NCI-H524 treated with DMSO at 0.1 percent for 48 hours (cell line): Measurements from ENCODE around the gene LAMB1.
"Not testable (repeated sequence)": the region's sequence is repeated elsewhere in the genome, so short reads cannot be mapped to it uniquely, and the experiment has no call there.

ENCODE experiments used
- DNase-seq: peaks from one replicate; lab custom pipeline; 2025; lab: John Stamatoyannopoulos, UW

Gene LAMB1

DNA sequence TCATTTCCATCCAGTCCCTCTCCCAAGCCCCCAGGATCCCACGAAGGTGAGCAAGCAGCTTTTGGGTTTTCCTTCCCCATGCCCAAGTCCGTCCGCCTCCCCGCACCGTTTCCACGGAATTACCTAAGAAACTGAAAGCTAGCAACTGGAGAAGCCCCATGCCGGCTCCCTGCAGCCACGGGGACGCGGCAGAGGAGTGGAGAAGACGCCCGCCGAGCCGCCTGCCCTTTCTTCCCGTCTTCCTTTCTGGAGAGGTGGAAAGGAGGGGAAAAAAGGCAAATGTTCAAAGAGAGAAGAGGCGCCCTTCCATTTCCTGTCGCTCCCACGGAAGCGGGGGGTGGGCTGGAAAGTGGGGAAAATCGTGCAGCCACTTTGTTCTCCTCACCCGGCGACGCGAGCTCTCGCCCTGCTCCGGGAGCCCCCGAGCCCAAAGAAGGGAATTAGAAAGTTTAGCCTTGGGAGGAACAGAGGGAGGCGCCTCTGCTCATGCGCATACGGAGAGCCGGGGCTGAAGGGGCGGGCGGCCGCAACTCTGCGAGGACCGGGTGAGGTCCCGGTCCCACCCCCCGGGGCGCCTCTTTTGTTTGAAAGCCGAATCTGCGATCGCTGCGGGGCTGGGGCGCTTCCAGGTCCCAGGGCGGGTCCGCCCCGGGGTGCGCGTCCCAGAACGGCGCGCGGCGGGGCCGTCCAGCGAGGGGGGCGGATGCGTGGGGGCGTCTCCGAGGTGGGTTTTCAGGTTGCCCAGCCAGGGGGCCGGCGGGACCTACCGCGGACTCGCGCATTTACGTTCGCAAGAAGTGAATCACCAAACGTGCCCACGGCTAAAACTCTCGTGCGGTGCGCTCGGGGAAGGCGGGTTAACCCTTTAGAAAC, at the start of gene LAMB1:
Gene LAMB1 (minus strand): TSS at position 436 of the 873 bp plus-strand sequence. CDS start 276 bp downstream, at position 160.
- DNase-seq, result peak; percentile 55

DNA sequence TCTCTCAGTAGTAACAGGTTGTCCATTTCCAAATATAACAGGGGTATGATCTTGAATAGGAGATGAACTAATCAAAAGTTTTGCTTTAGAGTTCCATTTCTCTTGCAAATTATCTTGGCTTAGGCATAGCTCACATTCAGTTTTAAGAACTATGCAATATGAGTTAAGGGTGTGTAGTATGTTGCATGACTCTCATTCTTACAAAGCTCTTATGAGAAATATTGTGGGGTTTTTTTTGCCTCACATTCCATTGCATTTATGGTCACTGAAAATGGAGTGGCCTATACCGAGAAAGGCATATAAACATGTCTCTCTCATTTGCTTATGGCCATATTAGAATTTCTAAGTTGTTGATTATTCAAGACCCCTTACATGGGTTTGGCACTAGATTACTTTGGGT, 48.5 kb upstream of the LAMB1 start:
- DNase-seq, result no peak

DNA sequence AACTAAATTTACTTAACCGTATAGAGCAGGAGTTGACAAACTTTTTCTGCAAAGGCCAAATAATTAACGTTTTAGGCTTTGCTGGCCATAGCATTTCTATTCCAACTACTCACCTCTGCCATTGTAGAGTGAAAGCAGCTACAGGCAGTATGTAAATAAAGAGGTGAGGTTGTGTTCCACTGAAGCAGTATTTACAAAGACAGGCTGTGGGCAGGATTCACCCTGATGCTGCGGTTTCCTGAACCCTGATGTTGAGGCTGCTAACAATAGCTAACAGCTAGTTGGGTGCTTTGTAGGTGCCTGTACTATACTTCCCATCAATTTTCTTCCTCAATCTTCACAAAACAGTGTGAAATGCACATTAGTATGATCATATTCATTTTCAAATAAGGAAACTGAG, 47.0 kb upstream of the LAMB1 start:
- no peak for DNase-seq

DNA sequence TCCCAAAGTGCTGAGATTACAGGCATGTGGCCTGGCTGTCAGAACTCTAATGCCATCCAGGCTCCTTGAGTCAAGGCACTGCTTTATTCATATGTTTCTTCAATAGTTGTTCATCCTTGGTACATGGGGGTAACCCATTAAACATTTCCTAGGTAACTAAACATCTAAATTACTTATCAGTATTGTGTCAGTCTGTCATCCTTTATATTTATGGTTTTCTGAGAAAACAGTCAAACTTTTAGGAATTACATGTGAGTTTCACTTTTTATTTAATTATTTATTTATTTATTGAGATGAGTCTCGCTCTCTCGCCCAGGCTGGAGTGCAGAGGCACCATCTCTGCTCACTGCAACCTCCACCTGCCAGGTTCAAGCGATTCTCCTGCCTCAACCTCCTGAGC, 45.5 kb upstream of the LAMB1 start:
- no peak for DNase-seq

DNA sequence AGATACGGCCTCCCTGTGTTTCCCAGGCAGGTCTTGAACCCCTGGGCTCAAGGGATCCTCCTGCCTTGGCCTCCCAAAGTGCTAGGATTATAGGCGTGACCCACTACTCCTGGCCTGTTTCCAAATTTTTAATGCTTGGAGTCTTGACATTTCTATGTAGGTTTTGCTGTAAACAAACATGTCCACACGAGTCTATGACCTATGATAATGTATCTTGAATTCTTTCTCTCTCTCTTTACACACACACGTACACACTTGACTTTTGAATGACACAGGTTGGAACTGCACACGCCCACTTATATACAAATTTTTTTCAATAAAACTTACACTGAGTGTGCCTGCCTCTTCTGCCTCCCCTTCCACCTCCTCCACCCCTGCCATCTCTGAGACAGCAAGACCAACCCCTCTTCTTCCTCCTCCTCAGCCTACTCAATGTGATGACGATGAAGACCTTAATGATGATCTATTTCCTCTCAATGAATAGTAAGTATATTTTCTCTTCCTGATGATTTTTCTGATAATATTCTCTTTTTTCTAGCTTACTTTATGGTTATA, 44.1 kb upstream of the LAMB1 start:
- DNase-seq, result no peak

DNA sequence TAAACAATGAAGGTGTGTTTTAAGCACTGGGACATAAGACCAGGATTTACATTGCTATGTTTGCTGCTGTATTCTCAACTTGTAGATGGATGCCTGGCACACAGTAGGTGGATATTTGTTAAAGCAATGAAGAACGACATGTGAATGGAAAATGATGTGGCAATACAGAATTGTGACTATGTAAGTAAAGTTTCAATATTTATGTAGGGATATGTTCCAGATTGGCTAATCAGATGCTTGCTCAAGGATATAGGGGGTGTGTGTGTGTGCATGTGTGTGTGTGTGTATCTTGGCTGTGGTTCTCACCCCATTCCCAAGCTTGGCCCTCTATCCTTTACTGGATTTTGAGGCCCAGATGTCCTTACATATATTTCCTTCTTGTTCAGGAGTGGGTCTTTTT, 42.7 kb upstream of the LAMB1 start:
- DNase-seq, result no peak

DNA sequence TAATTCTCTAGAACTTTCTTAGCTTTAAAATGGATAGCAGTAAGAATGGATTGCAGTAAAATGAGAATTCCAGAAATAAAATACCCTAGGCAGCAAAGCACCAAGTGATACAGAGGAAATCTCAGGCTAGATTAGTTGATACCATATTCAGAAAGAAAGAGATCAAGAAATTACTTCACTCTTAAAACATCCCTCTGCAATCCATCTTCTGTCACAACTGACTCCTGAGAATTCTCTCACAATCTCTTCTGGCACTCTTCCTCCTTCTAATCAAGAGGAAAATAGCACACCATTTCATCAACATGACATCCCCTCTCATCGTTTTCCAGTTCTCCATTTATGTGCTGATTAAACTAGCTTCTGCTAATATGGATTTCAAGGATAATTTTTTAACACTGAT, 42.2 kb upstream of the LAMB1 start:
- no peak for DNase-seq

DNA sequence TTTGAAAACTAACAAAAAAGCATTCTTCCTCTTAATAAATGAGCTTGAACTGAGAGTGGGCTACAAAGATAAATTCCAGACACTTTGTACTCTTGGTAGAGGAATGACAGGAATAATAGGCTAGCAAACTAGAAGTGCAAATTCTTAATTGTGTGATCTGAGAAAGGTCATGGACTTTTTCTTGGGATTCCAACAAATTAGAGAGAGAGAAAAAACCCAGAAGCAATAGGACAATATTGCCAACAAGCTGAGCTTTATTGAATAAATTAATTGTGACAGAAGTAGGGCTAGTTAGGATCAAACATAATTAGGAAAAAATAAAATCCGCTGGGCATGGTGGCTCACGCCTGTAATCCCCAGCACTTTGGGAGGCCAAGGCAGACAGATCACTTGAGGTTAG, 41.4 kb upstream of the LAMB1 start:
- no peak for DNase-seq

DNA sequence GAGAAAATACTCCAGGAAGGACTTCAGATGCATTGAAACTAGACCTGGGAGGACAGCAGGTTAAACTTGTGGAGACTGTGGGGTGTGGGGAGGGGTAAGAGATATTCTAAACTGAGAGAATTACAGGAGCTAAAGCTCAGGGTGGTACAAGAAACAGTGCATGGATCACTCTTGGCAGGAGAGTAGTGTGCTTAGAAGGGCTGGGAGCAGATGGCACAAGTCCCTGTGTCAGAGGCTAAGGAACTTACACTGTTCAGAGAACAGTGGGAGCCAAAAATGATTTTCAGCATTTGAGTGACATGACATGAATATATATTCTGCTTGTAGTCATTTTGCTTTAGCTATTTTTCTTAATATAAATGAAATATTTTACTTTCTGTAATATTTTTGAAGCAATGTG, 36.0 kb upstream of the LAMB1 start:
- peak; percentile 62 for DNase-seq

DNA sequence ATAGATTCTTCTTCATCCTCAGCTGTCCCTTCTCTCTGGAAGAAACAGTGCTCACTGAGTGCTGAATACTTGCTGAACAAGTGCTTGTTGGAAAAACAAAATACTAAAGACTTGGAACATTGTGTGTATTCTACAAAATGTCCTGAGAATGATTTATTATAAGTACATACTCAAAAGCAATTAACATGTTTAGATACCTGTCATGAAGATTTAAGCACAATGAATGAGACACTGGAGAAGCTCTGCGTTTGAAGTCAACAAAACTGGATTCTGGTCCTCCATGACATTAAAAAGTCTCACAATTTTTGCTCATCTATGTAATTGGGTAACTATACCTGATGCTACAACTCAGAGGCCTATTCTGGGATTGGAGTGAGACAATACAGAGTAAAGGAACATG, 34.8 kb upstream of the LAMB1 start:
- no peak for DNase-seq

DNA sequence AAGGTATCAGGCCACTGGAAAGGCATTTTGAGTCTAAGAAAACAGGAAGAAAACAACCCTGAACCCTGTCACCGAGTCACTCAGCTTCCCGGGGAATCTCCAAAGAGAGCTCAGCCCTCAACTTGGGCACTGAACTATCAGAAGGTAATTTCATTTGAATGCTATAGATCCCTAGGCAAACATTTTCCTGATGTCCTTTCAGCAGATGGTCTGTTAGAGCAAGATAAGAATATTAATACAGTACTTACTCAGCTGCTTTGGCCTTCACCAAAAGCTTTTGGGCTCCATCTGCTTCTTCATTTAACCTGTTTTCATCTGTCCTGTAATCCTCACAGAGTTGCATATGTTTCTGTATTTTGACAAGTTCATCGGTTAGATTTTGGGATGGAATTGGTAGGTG, 34.2 kb upstream of the LAMB1 start:
- DNase-seq, result peak; percentile 99

DNA sequence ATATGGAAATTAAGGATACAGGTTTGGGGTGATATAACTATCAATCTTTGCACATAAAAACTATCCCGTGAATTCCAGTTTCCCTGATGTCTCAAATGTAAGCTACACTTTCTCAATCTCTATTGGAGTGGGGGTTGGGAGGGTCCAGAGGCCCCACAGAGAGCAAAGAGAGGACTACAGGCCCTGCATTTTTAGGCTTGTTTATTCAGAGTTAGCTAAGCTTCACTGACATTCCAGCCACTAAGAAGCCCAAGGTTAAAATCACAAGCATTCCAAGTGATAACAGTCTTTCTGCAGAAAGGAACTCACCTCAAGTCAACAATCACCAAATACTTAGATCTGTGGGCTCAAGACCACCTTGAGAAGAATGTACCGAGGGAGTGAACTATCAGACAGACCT, 31.6 kb upstream of the LAMB1 start:
- no peak for DNase-seq

DNA sequence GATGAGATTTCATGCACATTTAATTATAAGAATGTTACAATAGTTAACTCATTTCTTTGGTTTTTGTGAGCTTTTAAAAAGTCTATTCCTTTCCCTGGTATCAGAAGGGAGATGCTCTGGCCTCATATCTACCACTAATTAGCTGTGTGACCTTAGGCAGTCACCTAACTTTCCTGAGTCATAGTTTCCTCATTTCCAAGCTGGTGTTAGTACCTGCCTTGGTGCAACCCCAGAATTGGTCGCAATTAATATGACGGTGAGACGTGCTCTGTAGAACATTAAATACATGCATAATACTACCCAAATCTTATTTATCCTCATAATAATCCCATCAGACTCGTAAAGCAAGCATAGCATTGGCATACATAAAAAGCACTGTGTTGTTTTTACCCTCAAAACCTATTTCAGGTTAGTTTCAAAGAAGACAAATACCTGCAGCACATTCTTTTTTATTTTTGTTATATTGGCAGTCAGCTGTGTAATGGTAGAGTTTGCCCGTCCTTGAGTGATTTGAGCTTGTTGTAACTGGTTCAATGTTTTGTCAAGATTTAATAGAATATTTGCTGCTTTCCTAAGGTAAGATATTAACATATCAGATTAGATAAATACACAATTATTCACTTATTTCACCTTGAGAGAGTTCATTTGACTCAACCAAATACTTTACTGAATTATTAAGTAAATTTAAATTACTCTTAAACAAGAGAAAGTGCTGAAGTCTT, 31.0 kb upstream of the LAMB1 start:
- DNase-seq, result no peak

DNA sequence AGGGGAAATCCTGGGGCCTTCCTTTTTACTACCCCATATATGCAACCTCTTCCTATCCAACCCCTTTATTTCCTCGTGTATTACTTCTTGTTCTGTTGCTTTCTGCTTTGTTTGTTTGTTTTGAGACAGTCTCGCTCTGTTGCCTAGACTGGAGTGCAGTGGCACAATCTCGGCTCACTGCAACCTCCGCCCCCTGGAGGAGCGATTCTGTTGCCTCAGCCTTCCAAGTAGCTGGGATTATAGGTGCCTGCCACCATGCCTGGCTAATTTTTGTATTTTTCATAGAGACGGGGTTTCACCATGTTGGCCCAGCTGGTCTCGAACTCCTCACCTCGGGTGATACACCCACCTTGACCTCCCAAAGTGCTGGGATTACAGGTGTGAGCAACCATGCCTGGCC, 30.3 kb upstream of the LAMB1 start:
- DNase-seq, result not testable (repeated sequence)

DNA sequence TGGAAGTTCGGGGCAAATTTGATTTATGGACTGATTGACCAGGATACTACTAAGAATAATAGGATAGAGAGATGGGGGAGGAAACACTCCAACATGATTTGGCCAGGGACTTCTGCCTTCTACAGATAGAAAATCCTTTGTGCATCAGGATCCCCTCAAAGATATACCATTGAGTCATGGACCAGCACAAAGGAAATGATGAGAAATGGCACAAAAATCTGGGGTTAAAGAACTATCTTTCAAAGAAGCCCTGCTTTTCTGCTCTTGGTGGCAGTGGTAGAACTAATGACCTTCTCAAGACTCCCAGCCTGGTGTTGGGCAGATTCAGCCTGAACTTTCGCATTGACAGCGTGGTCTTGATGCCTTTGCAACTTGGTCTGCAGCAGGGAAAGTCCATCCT, 27.6 kb upstream of the LAMB1 start:
- DNase-seq, result no peak

DNA sequence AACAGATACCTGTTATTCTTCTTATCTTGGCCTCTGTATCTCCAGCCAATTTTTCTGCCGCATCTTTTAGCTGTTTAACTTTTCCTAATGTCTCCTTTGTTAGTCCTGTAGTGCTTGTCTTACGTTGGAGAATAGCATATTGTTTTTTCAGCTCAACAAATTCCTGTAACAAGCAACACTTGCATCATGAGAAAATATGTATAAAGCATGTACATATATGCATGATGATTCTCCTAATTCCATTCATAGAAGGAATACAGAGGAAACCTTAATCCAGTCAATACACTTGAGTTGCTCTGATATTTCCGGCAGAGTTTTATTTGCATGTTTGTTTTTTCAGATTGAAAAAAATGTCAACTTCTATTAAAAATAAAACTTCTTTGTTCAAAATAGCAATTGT, 26.1 kb upstream of the LAMB1 start:
- DNase-seq, result no peak

DNA sequence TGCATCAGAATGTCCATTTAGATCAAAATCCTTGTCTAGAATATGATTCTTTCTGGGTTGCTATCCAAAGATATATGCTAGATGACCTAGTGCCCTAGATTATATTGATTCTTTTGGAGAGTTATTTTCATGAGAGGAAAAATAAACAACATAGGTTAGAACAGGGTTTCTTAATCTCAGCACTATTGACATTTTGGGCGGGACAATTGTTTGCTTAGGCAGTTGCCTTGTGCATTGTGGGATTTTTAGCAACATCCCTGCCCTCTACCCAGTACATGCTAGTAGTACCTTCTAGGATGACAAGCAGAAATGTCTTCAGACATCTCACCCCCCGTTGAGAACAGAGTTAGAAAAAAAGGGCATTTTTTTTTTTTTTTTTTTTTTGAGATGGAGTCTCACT, 25.1 kb upstream of the LAMB1 start:
- DNase-seq, result no peak

DNA sequence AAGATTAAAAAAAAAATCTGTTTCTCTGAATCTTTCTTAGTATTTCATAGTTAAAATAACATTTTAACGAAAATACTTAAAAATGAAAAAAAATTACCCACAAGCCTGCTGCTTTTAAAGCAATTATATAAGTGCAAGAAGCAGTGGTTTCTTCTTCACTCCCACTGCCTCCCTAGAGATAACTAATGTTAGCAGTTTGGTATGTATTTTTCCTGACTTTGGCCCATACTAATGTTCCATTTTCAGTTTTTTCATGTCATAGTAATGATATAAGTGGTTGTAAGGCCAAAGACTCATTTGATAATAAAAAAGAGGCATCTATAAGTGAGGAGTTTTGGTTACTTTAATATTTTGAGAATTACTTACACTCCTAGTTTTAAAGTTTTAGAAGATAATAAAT, 24.3 kb upstream of the LAMB1 start:
- DNase-seq, result no peak

DNA sequence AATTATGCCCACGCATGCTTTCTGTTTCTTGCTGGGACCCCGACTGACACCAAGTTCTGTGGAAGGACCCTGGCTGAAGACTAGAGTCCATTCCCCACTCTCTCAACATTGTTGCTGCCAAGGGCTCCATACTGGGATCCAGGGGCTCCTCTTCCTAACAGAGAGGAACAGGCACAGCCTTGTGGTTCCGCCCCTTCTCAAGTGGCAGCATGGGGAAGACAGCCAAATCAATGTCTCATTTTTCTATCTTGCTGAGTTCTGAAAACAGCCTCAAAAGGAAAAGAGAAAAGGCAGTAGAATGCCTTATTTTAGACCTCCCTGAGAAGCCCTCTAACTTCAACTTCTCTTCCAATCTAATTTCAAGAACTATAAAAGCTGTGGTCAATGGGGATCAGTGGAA, 23.7 kb upstream of the LAMB1 start:
- no peak for DNase-seq

DNA sequence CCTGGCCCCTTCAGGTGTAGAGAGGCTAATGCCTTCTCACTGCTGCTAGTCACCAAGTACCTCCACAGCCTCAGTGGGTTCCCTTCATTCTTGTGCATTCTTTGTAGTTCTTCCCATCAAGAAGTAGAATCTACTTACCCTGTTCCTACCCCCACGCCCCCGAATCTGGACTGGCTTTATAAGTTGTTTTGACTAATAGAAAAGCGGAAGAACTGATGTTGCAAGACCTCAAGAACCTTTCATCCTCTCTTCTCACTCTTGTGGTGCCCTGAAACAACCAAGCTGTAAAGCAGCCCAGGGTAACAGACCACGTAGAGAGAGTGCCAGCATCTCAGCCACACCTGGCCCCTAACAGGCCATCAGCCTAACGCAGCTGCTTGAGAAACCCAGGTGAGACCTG, 23.2 kb upstream of the LAMB1 start:
- no peak for DNase-seq

DNA sequence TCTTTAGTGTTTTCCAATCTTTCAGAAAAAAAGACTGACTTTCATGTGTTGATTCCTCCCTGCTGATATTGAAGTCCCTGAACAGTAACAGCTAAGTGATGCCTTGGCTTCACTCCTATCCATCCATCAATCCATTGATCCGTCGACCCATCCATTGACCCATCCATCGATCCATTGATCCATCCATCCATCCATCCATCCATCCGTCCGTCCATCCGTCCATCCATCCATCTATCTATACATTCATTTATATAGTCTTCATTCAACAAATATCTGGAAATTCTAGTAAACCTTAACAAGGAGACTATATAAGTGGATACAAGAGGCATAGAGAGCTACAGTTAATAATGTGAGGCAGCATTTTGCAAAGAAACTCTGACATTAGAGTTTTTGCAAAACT, 21.6 kb upstream of the LAMB1 start:
- no peak for DNase-seq

DNA sequence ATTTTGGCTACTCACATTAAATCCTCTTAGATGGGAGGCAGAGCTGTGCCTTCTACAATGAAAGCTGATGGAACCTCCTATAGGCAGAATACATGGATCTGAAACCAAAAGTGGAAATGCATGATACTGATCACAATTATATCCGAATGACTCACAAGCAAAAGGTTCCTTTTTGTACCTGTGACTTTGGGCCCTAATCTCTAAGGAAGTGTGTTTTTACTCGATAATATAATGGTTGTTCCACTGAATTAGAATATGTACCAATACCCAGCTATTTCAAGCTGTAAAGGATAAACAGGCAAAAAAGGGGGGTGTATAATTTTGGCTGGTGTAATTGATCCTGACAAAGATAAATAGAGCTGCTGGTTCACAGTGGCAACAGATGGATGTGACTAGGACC, 17.6 kb upstream of the LAMB1 start:
- no peak for DNase-seq

DNA sequence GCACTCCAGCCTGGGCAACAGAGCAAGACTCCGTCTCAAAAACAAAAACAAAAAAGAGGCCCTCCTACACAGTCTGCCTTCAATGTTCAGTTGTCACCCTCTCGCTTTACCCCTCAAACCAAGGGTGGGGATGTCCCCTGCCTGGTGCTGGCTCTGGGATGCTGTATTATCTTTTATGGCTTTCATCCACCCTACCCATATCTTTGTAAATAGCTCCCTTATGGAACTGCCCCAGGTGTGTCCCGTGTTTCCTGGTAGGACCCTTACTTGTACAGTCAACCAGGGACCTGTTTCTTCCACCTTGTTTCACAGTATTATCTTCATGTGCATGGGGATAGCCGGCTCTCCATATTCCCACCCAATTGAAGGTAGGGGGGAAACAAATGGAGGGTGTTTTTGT, 15.7 kb upstream of the LAMB1 start:
- no peak for DNase-seq
